GM10266 (cell line): ENCODE data around the gene PCBP2.

Experiments
- DNase-seq: peaks from one replicate; pipeline ENCODE4 v3.0.0; 2012; ENCODE audit errors: extremely low spot score
- TF ChIP-seq, protein P1 (sequence below): IDR thresholded peaks from 2 replicates; pipeline ENCODE4 v1.5.1; 2012; ENCODE audit warnings: mild to moderate bottlenecking, low read depth; ENCODE audit not compliant: control insufficient read depth, insufficient read depth; ENCODE audit errors: missing control alignments

The PCBP2 gene

DNA sequence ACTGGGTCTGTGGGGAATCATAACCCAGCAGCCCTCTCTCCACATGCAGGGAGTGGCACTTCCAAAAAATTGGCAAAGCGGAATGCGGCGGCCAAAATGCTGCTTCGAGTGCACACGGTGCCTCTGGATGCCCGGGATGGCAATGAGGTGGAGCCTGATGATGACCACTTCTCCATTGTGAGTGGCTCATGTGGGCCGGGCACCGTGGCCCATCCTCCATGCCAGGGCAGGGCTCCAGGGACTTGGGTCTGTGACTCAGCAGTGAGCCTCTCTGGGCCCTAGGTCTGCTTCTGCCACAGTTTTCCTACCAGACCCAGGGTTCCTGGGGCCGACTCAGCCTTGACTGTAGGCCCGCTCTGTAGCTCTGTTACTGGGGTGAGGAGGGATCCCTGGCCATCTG is 53.2 kb downstream of the PCBP2 start:
- DNase-seq, result no peak
- TF ChIP-seq, protein P1, sequence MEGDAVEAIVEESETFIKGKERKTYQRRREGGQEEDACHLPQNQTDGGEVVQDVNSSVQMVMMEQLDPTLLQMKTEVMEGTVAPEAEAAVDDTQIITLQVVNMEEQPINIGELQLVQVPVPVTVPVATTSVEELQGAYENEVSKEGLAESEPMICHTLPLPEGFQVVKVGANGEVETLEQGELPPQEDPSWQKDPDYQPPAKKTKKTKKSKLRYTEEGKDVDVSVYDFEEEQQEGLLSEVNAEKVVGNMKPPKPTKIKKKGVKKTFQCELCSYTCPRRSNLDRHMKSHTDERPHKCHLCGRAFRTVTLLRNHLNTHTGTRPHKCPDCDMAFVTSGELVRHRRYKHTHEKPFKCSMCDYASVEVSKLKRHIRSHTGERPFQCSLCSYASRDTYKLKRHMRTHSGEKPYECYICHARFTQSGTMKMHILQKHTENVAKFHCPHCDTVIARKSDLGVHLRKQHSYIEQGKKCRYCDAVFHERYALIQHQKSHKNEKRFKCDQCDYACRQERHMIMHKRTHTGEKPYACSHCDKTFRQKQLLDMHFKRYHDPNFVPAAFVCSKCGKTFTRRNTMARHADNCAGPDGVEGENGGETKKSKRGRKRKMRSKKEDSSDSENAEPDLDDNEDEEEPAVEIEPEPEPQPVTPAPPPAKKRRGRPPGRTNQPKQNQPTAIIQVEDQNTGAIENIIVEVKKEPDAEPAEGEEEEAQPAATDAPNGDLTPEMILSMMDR, result no peak

DNA sequence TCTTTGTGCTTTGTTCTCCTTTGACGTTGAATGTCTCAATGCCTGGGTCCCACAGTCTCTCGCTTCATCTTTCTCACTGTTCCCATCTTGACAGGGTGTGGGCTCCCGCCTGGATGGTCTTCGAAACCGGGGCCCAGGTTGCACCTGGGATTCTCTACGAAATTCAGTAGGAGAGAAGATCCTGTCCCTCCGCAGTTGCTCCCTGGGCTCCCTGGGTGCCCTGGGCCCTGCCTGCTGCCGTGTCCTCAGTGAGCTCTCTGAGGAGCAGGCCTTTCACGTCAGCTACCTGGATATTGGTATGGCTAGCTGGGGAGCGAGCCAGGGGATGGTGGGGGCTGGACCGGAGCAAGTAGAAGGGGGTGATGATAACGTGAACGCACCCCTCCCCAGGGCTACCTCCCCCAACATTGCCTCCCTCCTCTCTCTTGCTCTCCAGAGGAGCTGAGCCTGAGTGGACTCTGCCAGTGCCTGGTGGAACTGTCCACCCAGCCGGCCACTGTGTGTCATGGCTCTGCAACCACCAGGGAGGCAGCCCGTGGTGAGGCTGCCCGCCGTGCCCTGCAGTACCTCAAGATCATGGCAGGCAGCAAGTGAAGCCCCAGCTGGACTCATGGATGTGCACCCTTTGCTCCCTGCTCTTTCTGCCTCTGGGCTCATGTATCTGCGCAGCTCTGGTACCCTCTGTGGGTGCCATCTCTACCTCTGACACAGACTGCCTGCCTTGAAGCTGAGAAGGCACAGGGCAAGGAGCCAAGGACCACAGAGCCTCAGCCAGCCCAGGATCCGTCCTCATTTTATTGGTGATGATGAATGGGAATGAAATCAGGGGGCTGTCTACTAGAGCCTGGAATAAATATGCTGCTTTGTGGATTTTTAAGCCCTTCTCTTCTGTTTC is 53.9 kb downstream of the PCBP2 start:
- no peak for DNase-seq
- TF ChIP-seq, protein P1, result no peak

DNA sequence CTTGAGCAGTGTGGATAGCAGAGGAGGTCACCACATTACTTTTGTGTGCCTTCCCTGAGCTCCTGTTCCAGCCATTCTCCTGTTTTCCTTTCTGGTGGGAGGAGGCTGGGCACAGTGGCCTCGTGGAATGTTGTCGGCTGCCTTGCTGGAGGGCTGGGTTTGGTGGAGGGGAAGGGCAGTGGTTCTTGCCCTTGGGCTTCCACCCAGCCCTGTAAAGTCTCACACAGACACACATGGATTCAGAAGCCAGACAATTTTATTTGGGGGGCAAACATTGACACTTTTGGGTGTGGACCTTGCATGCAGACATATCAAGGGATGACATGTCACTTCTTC is 54.5 kb downstream of the PCBP2 start:
- DNase-seq, result no peak
- TF ChIP-seq, protein P1, result no peak

- TF ChIP-seq, protein P1, result no peak
- no peak for DNase-seq
Observed at GRCh38 chr12:53506881-53507602, 55.1 kb downstream of the PCBP2 start, which contains the start of gene NPFF. NPFF (minus strand) TSS chr12:53507484; CDS start chr12:53507474, 10 bp downstream.

GRCh38 chr12:53507603-53507885 is 55.6 kb downstream of the PCBP2 start:
- DNase-seq, result no peak
- TF ChIP-seq, protein P1, result no peak

DNA sequence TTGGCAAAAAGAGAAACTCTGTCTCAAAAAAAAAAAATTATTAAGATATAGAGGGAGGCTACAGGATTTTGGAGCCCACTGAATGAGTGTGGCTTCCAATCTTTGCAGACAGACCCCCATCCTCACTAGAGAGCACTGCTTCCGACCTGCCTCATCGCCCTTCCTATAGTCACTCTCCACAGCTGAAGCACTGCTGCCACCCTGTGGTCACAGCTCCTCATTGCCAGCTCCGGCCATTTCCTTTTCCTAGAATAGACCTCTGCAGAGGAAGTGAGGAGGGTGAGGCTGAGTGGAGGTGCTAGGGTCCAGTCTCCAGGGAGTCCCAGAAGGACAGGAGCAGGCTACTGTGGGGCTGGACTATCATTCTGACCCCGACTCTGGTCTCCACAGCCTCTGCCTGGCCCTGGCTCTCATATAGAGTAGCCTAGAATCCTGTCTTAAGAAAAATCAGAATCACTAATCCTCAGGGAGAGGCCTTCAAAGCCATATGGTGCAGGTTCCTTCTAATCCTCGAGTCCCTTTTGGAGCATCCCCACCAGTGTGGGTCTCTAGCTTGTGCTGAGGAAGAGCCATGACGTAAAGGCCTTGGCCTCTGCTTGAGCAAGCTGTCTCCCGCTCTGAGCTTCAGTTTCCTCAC is 56.8 kb downstream of the PCBP2 start:
- TF ChIP-seq, protein P1, result peak; percentile 98
- peak; percentile 80 for DNase-seq

GRCh38 chr12:53510181-53510812 is 58.4 kb downstream of the PCBP2 start:
- no peak for DNase-seq

More at GRCh38 chr12:53510181-53510812, 58.4 kb downstream of the PCBP2 start:
- TF ChIP-seq, protein P1, result no peak
